ENCODE data around the gene PRDM15.

The PRDM15 gene

DNA sequence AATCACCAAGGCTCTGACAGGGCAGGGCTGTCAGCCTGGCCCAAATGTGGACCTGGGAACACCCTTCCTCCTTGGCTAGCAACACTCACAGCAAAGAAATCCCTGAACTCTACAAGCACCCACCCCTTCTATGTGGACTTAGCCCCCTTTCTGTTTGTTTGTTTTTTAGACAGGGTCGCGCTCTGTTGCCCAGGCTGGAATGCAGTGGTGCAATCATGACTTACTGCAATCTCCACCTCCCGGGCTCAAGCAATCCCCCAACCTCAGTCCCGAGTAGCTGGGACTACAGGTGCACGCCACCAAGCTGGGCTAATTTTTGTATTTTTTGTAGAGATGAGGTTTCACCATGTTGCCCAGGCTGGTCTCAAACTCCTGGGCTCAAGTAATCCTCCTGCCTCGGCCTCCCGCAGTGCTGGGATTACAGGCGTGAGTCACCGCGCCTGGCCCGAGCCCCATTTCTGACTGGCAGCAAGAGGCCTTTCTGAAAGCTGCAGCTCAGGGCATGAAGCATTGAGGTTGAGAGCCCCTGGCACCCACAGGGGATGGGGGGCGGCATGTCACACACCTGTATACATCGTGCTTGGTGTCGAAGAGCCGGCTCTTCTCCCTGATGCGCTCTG lies 128.5 kb downstream of the PRDM15 start:
- TF ChIP-seq, protein P1, sequence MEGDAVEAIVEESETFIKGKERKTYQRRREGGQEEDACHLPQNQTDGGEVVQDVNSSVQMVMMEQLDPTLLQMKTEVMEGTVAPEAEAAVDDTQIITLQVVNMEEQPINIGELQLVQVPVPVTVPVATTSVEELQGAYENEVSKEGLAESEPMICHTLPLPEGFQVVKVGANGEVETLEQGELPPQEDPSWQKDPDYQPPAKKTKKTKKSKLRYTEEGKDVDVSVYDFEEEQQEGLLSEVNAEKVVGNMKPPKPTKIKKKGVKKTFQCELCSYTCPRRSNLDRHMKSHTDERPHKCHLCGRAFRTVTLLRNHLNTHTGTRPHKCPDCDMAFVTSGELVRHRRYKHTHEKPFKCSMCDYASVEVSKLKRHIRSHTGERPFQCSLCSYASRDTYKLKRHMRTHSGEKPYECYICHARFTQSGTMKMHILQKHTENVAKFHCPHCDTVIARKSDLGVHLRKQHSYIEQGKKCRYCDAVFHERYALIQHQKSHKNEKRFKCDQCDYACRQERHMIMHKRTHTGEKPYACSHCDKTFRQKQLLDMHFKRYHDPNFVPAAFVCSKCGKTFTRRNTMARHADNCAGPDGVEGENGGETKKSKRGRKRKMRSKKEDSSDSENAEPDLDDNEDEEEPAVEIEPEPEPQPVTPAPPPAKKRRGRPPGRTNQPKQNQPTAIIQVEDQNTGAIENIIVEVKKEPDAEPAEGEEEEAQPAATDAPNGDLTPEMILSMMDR (IDR thresholded peaks at IDR 0.05; ENCODE audit: borderline replicate concordance, insufficient read depth, low read depth, low read length), result no peak

DNA sequence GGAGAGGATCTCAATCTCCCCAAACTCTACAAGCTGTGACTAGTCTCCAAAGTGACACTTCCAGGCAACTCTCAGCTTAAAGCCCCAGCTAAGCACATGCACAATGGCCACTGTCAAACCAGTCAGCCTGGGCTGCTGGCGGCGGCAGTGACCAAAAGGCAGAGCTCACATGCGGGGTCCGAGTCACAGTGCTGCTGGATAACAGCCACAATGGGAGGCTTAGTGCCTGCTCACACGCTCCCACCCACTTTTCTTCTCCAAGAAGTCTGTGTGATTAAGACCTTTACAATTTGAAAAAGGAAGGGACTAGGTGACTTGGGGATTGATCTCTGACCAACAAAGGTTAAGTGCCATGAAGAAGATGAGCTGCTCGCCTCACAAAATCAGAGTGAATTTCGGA lies 129.1 kb downstream of the PRDM15 start:
- TF ChIP-seq, protein P1 (IDR thresholded peaks at IDR 0.05; ENCODE audit: borderline replicate concordance, insufficient read depth, low read depth, low read length), result no peak
- no peak overlapping the region for H3K4me3 ChIP-seq (ENCODE audit: low read depth, low read length)

More for the DNA sequence above, 128.5 kb downstream of the PRDM15 start:
- H3K4me3 ChIP-seq (ENCODE audit: low read depth, low read length), result no peak overlapping the region

DNA sequence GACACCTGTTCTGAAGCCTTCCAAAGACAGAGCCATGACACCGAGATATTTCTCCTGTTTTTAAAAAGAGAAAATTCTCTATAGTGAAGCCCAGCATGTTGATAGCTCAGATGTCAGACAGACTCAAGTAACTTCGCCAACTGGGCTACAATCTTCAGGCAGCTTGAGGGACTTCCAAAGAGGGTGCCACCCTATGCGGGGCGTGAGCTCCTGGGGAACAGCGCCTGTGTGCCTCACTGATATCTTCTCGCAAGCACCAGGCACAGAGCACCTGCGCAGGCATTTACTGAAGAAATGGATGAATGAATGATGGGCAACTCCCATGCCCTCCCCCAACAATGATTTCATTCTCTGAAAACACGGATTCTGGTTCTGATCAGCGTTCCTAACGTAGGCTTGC lies 129.9 kb downstream of the PRDM15 start:
- no peak overlapping the region for H3K4me3 ChIP-seq (ENCODE audit: low read depth, low read length)
- TF ChIP-seq, protein P1 (IDR thresholded peaks at IDR 0.05; ENCODE audit: borderline replicate concordance, insufficient read depth, low read depth, low read length), result no peak
